DMS114 treated with DMSO at 0.1 percent for 48 hours (cell line): ENCODE measurements around the gene NPW.

Experiments
- DNase-seq: peaks from one replicate; lab custom pipeline; 2025; ENCODE audit not compliant: unreplicated experiment; lab: John Stamatoyannopoulos, UW

The NPW gene

GRCh38 chr16:2034696-2035430 is 15.3 kb downstream of the NPW start:
- no peak for DNase-seq

- DNase-seq = no peak
Measured at GRCh38 chr16:2035431-2036199, 16.0 kb downstream of the NPW start.

GRCh38 chr16:2036200-2036966 is 16.8 kb downstream of the NPW start:
- no peak for DNase-seq

GRCh38 chr16:2037115-2037514 is 17.5 kb downstream of the NPW start:
- DNase-seq = no peak

- DNase-seq = no peak
Measured at GRCh38 chr16:2037647-2038381, 18.2 kb downstream of the NPW start.

GRCh38 chr16:2038382-2039231 is 19.0 kb downstream of the NPW start:
- DNase-seq = no peak

GRCh38 chr16:2039274-2040031 is 19.9 kb downstream of the NPW start:
- DNase-seq = no peak

- DNase-seq = no peak
Measured at GRCh38 chr16:2040041-2040786, 20.6 kb downstream of the NPW start.

- no peak for DNase-seq
Measured at GRCh38 chr16:2040787-2041522, 21.4 kb downstream of the NPW start.

GRCh38 chr16:2042171-2042985 is 22.8 kb downstream of the NPW start:
- no peak for DNase-seq

GRCh38 chr16:2042986-2043666 is 23.5 kb downstream of the NPW start:
- DNase-seq = no peak

GRCh38 chr16:2043667-2044451 is 24.3 kb downstream of the NPW start:
- no peak for DNase-seq

- no peak for DNase-seq
Measured at GRCh38 chr16:2044541-2044940, 25.0 kb downstream of the NPW start.

GRCh38 chr16:2045965-2046892 is 26.6 kb downstream of the NPW start:
- no peak for DNase-seq

GRCh38 chr16:2046893-2047329 is 27.3 kb downstream of the NPW start:
- no peak for DNase-seq
